HPDE6-E6E7 (cell line): ENCODE measurements around the gene OSGIN1.
A peak's percentile ranks its signal among the peaks of the same experiment; 100 is the strongest.

Experiments
- DNase-seq: peaks from one replicate; pipeline ENCODE4 v3.0.0; 2011; ENCODE audit warnings: missing footprints; ENCODE audit errors: extremely low spot score

OSGIN1 gene

GRCh38 chr16:83952940-83953795 lies at the start of gene OSGIN1:
Gene OSGIN1, plus strand, starts transcription at chr16:83953240. Its CDS starts 4,432 bp downstream, at chr16:83957672.
- DNase-seq: peak; percentile 96

- DNase-seq: no peak
Measured at GRCh38 chr16:83903751-83904150, 49.3 kb upstream of the OSGIN1 start.

GRCh38 chr16:83906683-83907082 lies 46.4 kb upstream of the OSGIN1 start:
- no peak for DNase-seq

- DNase-seq: no peak
Measured at GRCh38 chr16:83907111-83907510, 45.9 kb upstream of the OSGIN1 start.

- DNase-seq: no peak
Measured at GRCh38 chr16:83907631-83908250, 45.3 kb upstream of the OSGIN1 start.

GRCh38 chr16:83908798-83909197 lies 44.2 kb upstream of the OSGIN1 start:
- DNase-seq: no peak

- no peak for DNase-seq
Measured at GRCh38 chr16:83911290-83911689, 41.8 kb upstream of the OSGIN1 start.

GRCh38 chr16:83912519-83913244 lies 40.4 kb upstream of the OSGIN1 start:
- DNase-seq: no peak

- DNase-seq: no peak
Measured at GRCh38 chr16:83913245-83913633, 39.8 kb upstream of the OSGIN1 start.

- DNase-seq: no peak
Measured at GRCh38 chr16:83914091-83914710, 38.8 kb upstream of the OSGIN1 start.

GRCh38 chr16:83915081-83915480 lies 38.0 kb upstream of the OSGIN1 start:
- no peak for DNase-seq

GRCh38 chr16:83915491-83915890 lies 37.5 kb upstream of the OSGIN1 start:
- no peak for DNase-seq

- no peak for DNase-seq
Measured at GRCh38 chr16:83917152-83918120, 35.6 kb upstream of the OSGIN1 start.

GRCh38 chr16:83920894-83921491 lies 32.0 kb upstream of the OSGIN1 start:
- no peak for DNase-seq

GRCh38 chr16:83923581-83924365 lies 29.3 kb upstream of the OSGIN1 start:
- DNase-seq: no peak

- DNase-seq: no peak
Measured at GRCh38 chr16:83924686-83925085, 28.4 kb upstream of the OSGIN1 start.

- DNase-seq: no peak
Measured at GRCh38 chr16:83925095-83925905, 27.7 kb upstream of the OSGIN1 start.

GRCh38 chr16:83925957-83926725 lies 26.9 kb upstream of the OSGIN1 start:
- DNase-seq: no peak
